Neural crest cell (in vitro differentiated cells): ENCODE results near the gene MYO15B. TPM values are rescaled to one million over a fixed set of nuclear protein-coding genes. Genes with fewer than 3 reads are reported as not detected.

Experiments used
- DNase-seq: peaks from one replicate; pipeline ENCODE4 v3.0.0; 2021; ENCODE audit warnings: low read depth, mixed read lengths, low spot score
- H3K27ac Mint-ChIP-seq: one replicate; pipeline ENCODE4 v1.8.0; 2021; ENCODE audit warnings: mild to moderate bottlenecking, mixed read lengths; ENCODE audit not compliant: unreplicated experiment
- H3K27me3 Mint-ChIP-seq: 2 replicates; pipeline ENCODE4 v1.8.0; 2021; ENCODE audit warnings: low read depth, mild to moderate bottlenecking, mixed read lengths
- H3K36me3 Mint-ChIP-seq: 2 replicates; pipeline ENCODE4 v1.8.0; 2021; ENCODE audit warnings: low read depth, mild to moderate bottlenecking, mixed read lengths
- H3K4me1 Mint-ChIP-seq: 2 replicates; pipeline ENCODE4 v1.8.0; 2021; ENCODE audit warnings: mixed read lengths
- H3K4me3 Mint-ChIP-seq: one replicate; pipeline ENCODE4 v1.8.0; 2021; ENCODE audit warnings: mild to moderate bottlenecking, mixed read lengths
- H3K9me3 Mint-ChIP-seq: 2 replicates; pipeline ENCODE4 v1.8.0; 2021; ENCODE audit warnings: mixed read lengths
- CTCF ChIP-seq: fragments of 200-600 bp; sonication (generic); conservative IDR thresholded peaks from 2 replicates; pipeline ENCODE4 v1.5.0; 2021; ENCODE audit warnings: antibody characterized with exemption, mild to moderate bottlenecking
- total RNA-seq: library from RNA; stranded (reverse); gene quantifications from 2 replicates; pipeline ENCODE4 v1.2.1, GENCODE V29; 2021

MYO15B gene
- total RNA-seq, 1 donor from 2014 or later: 23.7 TPM

- H3K4me1 Mint-ChIP-seq: no peaks in the 10 kb centered on the region
- DNase-seq: no peak
- no peak overlapping the region for H3K27ac Mint-ChIP-seq
- H3K4me3 Mint-ChIP-seq: no peak overlapping the region
- peaks cover 2% of the 10 kb centered on the region for H3K27me3 Mint-ChIP-seq
- TF ChIP-seq CTCF: no peak
- no peaks in the 10 kb centered on the region for H3K9me3 Mint-ChIP-seq
- H3K36me3 Mint-ChIP-seq: no peaks in the 10 kb centered on the region
Observed at GRCh38 chr17:75550139-75550465, 37.5 kb upstream of the MYO15B start.

- H3K27ac Mint-ChIP-seq: no peak overlapping the region
- H3K9me3 Mint-ChIP-seq: no peaks in the 10 kb centered on the region
- DNase-seq: no peak
- H3K4me1 Mint-ChIP-seq: no peaks in the 10 kb centered on the region
- TF ChIP-seq CTCF: no peak
- H3K4me3 Mint-ChIP-seq: no peak overlapping the region
- H3K27me3 Mint-ChIP-seq: peaks cover 2% of the 10 kb centered on the region
- H3K36me3 Mint-ChIP-seq: no peaks in the 10 kb centered on the region
Observed at GRCh38 chr17:75551266-75551665, 36.3 kb upstream of the MYO15B start.

- no peak overlapping the region for H3K4me3 Mint-ChIP-seq
- H3K27me3 Mint-ChIP-seq: peaks cover under 1% of the 10 kb centered on the region
- TF ChIP-seq CTCF: no peak
- H3K4me1 Mint-ChIP-seq: no peaks in the 10 kb centered on the region
- no peaks in the 10 kb centered on the region for H3K36me3 Mint-ChIP-seq
- no peak overlapping the region for H3K27ac Mint-ChIP-seq
- no peaks in the 10 kb centered on the region for H3K9me3 Mint-ChIP-seq
- no peak for DNase-seq
Observed at GRCh38 chr17:75552425-75553294, 34.9 kb upstream of the MYO15B start.

GRCh38 chr17:75553295-75554110 lies 34.1 kb upstream of the MYO15B start:
- H3K4me3 Mint-ChIP-seq: no peak overlapping the region
- H3K4me1 Mint-ChIP-seq: no peaks in the 10 kb centered on the region
- H3K9me3 Mint-ChIP-seq: no peaks in the 10 kb centered on the region
- no peak for TF ChIP-seq CTCF
- H3K27ac Mint-ChIP-seq: no peak overlapping the region
- no peaks in the 10 kb centered on the region for H3K36me3 Mint-ChIP-seq
- H3K27me3 Mint-ChIP-seq: no peaks in the 10 kb centered on the region
- no peak for DNase-seq

GRCh38 chr17:75555679-75556153 lies 31.9 kb upstream of the MYO15B start:
- no peak for TF ChIP-seq CTCF
- no peaks in the 10 kb centered on the region for H3K4me1 Mint-ChIP-seq
- H3K27me3 Mint-ChIP-seq: no peaks in the 10 kb centered on the region
- DNase-seq: no peak
- no peak overlapping the region for H3K27ac Mint-ChIP-seq
- H3K9me3 Mint-ChIP-seq: no peaks in the 10 kb centered on the region
- H3K36me3 Mint-ChIP-seq: no peaks in the 10 kb centered on the region
- no peak overlapping the region for H3K4me3 Mint-ChIP-seq
